ENCODE measurements around the gene CDH4. TPM values are rescaled to one million over a fixed set of nuclear protein-coding genes. Genes with fewer than 3 reads are reported as not detected.

Gene CDH4
- total and polyA plus RNA-seq, 2 of the 13 experiments (the other 11 are each of a cell fraction or from before 2014, with no cell fraction given), result not detected

- TF ChIP-seq ISX (CRISPR knock-in tag; conservative IDR thresholded peaks at IDR 0.05), result no peak
Observed at GRCh38 chr20:61301711-61302525, 49.9 kb downstream of the CDH4 start (continued).

GRCh38 chr20:61303217-61303616, 51.2 kb downstream of the CDH4 start:
- FAIRE-seq, result no peak

More at GRCh38 chr20:61303217-61303616, 51.2 kb downstream of the CDH4 start:
- H3K4me2 ChIP-seq (ENCODE audit: low read depth, low read length), result no peak overlapping the region
- intact Hi-C loops (cut with micrococcal nuclease; ENCODE audit: unreplicated experiment) (no loop called here), in situ Hi-C loops (cut with HindIII; ENCODE audit: extremely low pct_ligation_motif_present, low pct_unique_long_range_greater_than_20kb) (no loop called here)
- ATAC-seq (no peak), DNase-seq (ENCODE audit: low spot score) (no peak)
- no TSS peak for BruUV-seq (replicated peaks)
- no peak for TF ChIP-seq ZMYM3 (CRISPR knock-in tag; IDR thresholded peaks at IDR 0.05)
- TF ChIP-seq THYN1 (CRISPR knock-in tag; IDR thresholded peaks at IDR 0.05; ENCODE audit: borderline replicate concordance, low read depth), result no peak
- TF ChIP-seq, protein P1, sequence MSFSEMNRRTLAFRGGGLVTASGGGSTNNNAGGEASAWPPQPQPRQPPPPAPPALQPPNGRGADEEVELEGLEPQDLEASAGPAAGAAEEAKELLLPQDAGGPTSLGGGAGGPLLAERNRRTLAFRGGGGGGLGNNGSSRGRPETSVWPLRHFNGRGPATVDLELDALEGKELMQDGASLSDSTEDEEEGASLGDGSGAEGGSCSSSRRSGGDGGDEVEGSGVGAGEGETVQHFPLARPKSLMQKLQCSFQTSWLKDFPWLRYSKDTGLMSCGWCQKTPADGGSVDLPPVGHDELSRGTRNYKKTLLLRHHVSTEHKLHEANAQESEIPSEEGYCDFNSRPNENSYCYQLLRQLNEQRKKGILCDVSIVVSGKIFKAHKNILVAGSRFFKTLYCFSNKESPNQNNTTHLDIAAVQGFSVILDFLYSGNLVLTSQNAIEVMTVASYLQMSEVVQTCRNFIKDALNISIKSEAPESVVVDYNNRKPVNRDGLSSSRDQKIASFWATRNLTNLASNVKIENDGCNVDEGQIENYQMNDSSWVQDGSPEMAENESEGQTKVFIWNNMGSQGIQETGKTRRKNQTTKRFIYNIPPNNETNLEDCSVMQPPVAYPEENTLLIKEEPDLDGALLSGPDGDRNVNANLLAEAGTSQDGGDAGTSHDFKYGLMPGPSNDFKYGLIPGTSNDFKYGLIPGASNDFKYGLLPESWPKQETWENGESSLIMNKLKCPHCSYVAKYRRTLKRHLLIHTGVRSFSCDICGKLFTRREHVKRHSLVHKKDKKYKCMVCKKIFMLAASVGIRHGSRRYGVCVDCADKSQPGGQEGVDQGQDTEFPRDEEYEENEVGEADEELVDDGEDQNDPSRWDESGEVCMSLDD (CRISPR knock-in tag; IDR thresholded peaks at IDR 0.05; ENCODE audit: borderline replicate concordance), result no peak
- no peak for TF ChIP-seq ZNF234 (CRISPR knock-in tag; conservative IDR thresholded peaks at IDR 0.05)
- no peak for TF ChIP-seq ZNF335 (CRISPR knock-in tag; IDR thresholded peaks at IDR 0.05)
- no peak for TF ChIP-seq ZNF598 (CRISPR knock-in tag; IDR thresholded peaks at IDR 0.05; ENCODE audit: borderline replicate concordance)
- no peak for TF ChIP-seq IRX3 (CRISPR knock-in tag; IDR thresholded peaks at IDR 0.05; ENCODE audit: borderline replicate concordance, low read depth)
- no peak for TF ChIP-seq E2F2 (CRISPR knock-in tag; IDR thresholded peaks at IDR 0.05; ENCODE audit: borderline replicate concordance)
- TF ChIP-seq ZBED4 (CRISPR knock-in tag; IDR thresholded peaks at IDR 0.05; ENCODE audit: borderline replicate concordance), result no peak
- TF ChIP-seq HOXA3 (CRISPR knock-in tag; IDR thresholded peaks at IDR 0.05), result no peak
- no peak for TF ChIP-seq U2AF2 (IDR thresholded peaks at IDR 0.05; ENCODE audit: low read depth, low read length)
- H3K79me2 ChIP-seq (ENCODE audit: insufficient read depth, low read length), result no peaks in the 10 kb centered on the region
- no peak overlapping the region for H3K27ac ChIP-seq (ENCODE audit: extremely low read length, insufficient read depth, low read length)
- CTCF ChIA-PET (ENCODE audit: low intra/inter-chr PET ratio, low total read pairs), result no interaction called here
- H3K9me3 ChIP-seq (ENCODE audit: low read length), result no peaks in the 10 kb centered on the region
- H3K27me3 ChIP-seq (ENCODE audit: control insufficient read depth in 1 of 2, insufficient read depth in 2 of 2, low read length in 2 of 2), result peaks cover 19 to 75% of the 10 kb centered on the region in 2 experiments
- POLR2A ChIA-PET, result no interaction called here
- H4K20me1 ChIP-seq (ENCODE audit: insufficient read depth, low read length), result peaks cover 3% of the 10 kb centered on the region; the same call in 1 of the 2 replicates
- WGBS (ENCODE audit: low lambda C conversion rate), result 8% methylated on average over 8 of the region's 8 CpGs
- H3K9ac ChIP-seq (ENCODE audit: insufficient read depth, low read depth, low read length), result no peak overlapping the region
- no peaks in the 10 kb centered on the region for H3K36me3 ChIP-seq (replicated peaks in 1 of 2; ENCODE audit: control insufficient read depth in 1 of 2, insufficient read depth in 2 of 2, low read length in 2 of 2)
- no peaks in the 10 kb centered on the region for H3K4me1 ChIP-seq (ENCODE audit: insufficient read depth, low read length)
- no peak overlapping the region for H2AFZ ChIP-seq (ENCODE audit: low read length)
- no peak overlapping the region for H3K4me3 ChIP-seq (replicated peaks in 1 of 3; ENCODE audit: insufficient read depth in 1 of 3, low read depth in 2 of 3, low read length in 3 of 3)

Data from HepG2 (cell line).